WTC11 (cell line): ENCODE data around the gene HMGCS2. TPM values are rescaled to one million over a fixed set of nuclear protein-coding genes. Genes with fewer than 3 reads are reported as not detected.

Experiments
- ATAC-seq: fragments of 200-7000 bp; cut with Tn5 transposase; 2 replicates; pipeline ENCODE4 v1.10.0; 2021; ENCODE audit warnings: mild to moderate bottlenecking, moderate library complexity
- CTCF ChIA-PET: fragments of 300-600 bp; sonication (Branson Sonifier 250); formaldehyde crosslinking; loops from one replicate; lab custom pipeline; 2021; ENCODE audit warnings: antibody characterized with exemption; lab: Charles Lee
- POLR2A ChIA-PET: fragments of 350-600 bp; sonication (Branson Sonifier 250); formaldehyde crosslinking; loops from one replicate; lab custom pipeline; 2021; ENCODE audit warnings: antibody characterized with exemption; lab: Charles Lee
- DNase-seq: peaks from one replicate; pipeline ENCODE4 v3.0.0; 2021; ENCODE audit warnings: low spot score
- H3K27ac Mint-ChIP-seq: 2 replicates; pipeline ENCODE4 v1.8.0; 2021; ENCODE audit warnings: mixed read lengths
- H3K27me3 Mint-ChIP-seq: 2 replicates; pipeline ENCODE4 v1.8.0; 2021; ENCODE audit warnings: low read depth, mild to moderate bottlenecking, moderate library complexity, mixed read lengths
- H3K36me3 Mint-ChIP-seq: 2 replicates; pipeline ENCODE4 v1.8.0; 2021; ENCODE audit warnings: mixed read lengths
- H3K4me1 Mint-ChIP-seq: 2 replicates; pipeline ENCODE4 v1.8.0; 2022; ENCODE audit warnings: mixed read lengths
- H3K4me3 Mint-ChIP-seq: 2 replicates; pipeline ENCODE4 v1.8.0; 2021; ENCODE audit warnings: mild to moderate bottlenecking, moderate library complexity, mixed read lengths
- H3K9me3 Mint-ChIP-seq: 2 replicates; pipeline ENCODE4 v1.8.0; 2021; ENCODE audit warnings: mixed read lengths
- ATF1 ChIP-seq: sonication (generic); formaldehyde crosslinking; IDR thresholded peaks from 2 replicates; pipeline ENCODE4 v1.8.1; 2023; ENCODE audit warnings: mild to moderate bottlenecking, moderate library complexity, missing genetic modification reagents
- ATF2 ChIP-seq: sonication (generic); formaldehyde crosslinking; IDR thresholded peaks from 2 replicates; pipeline ENCODE4 v1.8.1; 2022; ENCODE audit warnings: low read depth, missing genetic modification reagents, borderline replicate concordance
- CREB1 ChIP-seq: sonication (generic); formaldehyde crosslinking; IDR thresholded peaks from 2 replicates; pipeline ENCODE4 v1.8.0; 2023; ENCODE audit warnings: mild to moderate bottlenecking, missing genetic modification reagents
- CREM ChIP-seq: sonication (generic); formaldehyde crosslinking; IDR thresholded peaks from 2 replicates; pipeline ENCODE4 v1.8.1; 2022; ENCODE audit warnings: mild to moderate bottlenecking, missing genetic modification reagents, moderate library complexity
- CTCF ChIP-seq: fragments of 200-600 bp; IDR thresholded peaks from 2 replicates; pipeline ENCODE4 v1.8.0; 2022; ENCODE audit warnings: antibody characterized with exemption
- ELF4 ChIP-seq: sonication (generic); formaldehyde crosslinking; IDR thresholded peaks from 2 replicates; pipeline ENCODE4 v1.8.1; 2022; ENCODE audit warnings: low read depth, mild to moderate bottlenecking, moderate library complexity, missing genetic modification reagents
- FOXJ3 ChIP-seq: sonication (generic); formaldehyde crosslinking; IDR thresholded peaks from 2 replicates; pipeline ENCODE4 v1.9.0; 2021; ENCODE audit warnings: missing genetic modification reagents, mild to moderate bottlenecking, borderline replicate concordance
- FOXK1 ChIP-seq: sonication (generic); formaldehyde crosslinking; IDR thresholded peaks from 2 replicates; pipeline ENCODE4 v1.8.0; 2022; ENCODE audit warnings: mild to moderate bottlenecking, moderate library complexity, missing genetic modification reagents
- GTF2I ChIP-seq: fragments of 250-450 bp; sonication (Bioruptor Pico); conservative IDR thresholded peaks from 2 replicates; pipeline ENCODE4 v1.4.0; 2021; ENCODE audit warnings: mild to moderate bottlenecking
- IRF1 ChIP-seq: sonication (generic); formaldehyde crosslinking; IDR thresholded peaks from 2 replicates; pipeline ENCODE4 v1.8.0; 2023; ENCODE audit warnings: missing genetic modification reagents
- NFYB ChIP-seq: sonication (generic); formaldehyde crosslinking; conservative IDR thresholded peaks from 2 replicates; pipeline ENCODE4 v1.8.0; 2022; ENCODE audit warnings: low read depth, missing genetic modification reagents
- SMAD3 ChIP-seq: sonication (generic); formaldehyde crosslinking; IDR thresholded peaks from 2 replicates; pipeline ENCODE4 v1.8.0; 2022; ENCODE audit warnings: missing genetic modification reagents, mild to moderate bottlenecking, borderline replicate concordance
- USF1 ChIP-seq: sonication (generic); formaldehyde crosslinking; IDR thresholded peaks from 2 replicates; pipeline ENCODE4 v1.8.0; 2022; ENCODE audit warnings: mild to moderate bottlenecking, missing genetic modification reagents
- ZNF219 ChIP-seq: sonication (generic); formaldehyde crosslinking; IDR thresholded peaks from 2 replicates; pipeline ENCODE4 v1.8.0; 2023; ENCODE audit warnings: missing genetic modification reagents, mild to moderate bottlenecking, borderline replicate concordance
- ZNF416 ChIP-seq: fragments of 250-450 bp; sonication (Bioruptor Pico); IDR thresholded peaks from 2 replicates; pipeline ENCODE4 v1.9.0; 2021; ENCODE audit warnings: mild to moderate bottlenecking, inconsistent platforms
- ZNF423 ChIP-seq: fragments of 250-450 bp; sonication (Bioruptor Pico); IDR thresholded peaks from 2 replicates; pipeline ENCODE4 v2.1.2; 2022; ENCODE audit warnings: mild to moderate bottlenecking, moderate library complexity
- total RNA-seq: library from RNA; stranded (reverse); gene quantifications from 3 replicates; pipeline ENCODE4 v1.2.3, GENCODE V29; 2021
- TF ChIP-seq, protein P1 (sequence below): fragments of 250-450 bp; sonication (Bioruptor Pico); conservative IDR thresholded peaks from 2 replicates; pipeline ENCODE4 v1.9.0; 2021; ENCODE audit warnings: mild to moderate bottlenecking
- TF ChIP-seq, protein P2 (sequence below): sonication (generic); formaldehyde crosslinking; IDR thresholded peaks from 2 replicates; pipeline ENCODE4 v1.8.1; 2023; ENCODE audit warnings: mild to moderate bottlenecking, missing genetic modification reagents, borderline replicate concordance
- TF ChIP-seq, protein P3 (sequence below): fragments of 250-450 bp; sonication (Bioruptor Pico); IDR thresholded peaks from 2 replicates; pipeline ENCODE4 v2.1.2; 2022; ENCODE audit warnings: mild to moderate bottlenecking, moderate library complexity

Gene HMGCS2
- total RNA-seq, 1 experiment from 2014 or later = 0.24 TPM

- no peaks in the 10 kb centered on the region for H3K9me3 Mint-ChIP-seq
- no peak overlapping the region for H3K27ac Mint-ChIP-seq
- DNase-seq (no peak), ATAC-seq (no peak)
- peaks cover 92% of the 10 kb centered on the region for H3K36me3 Mint-ChIP-seq
- TF ChIP-seq ELF4 (CRISPR knock-in tag) (no peak), FOXJ3 (CRISPR knock-in tag) (no peak), USF1 (CRISPR knock-in tag) (no peak), ZNF219 (CRISPR knock-in tag) (no peak), CREM (CRISPR knock-in tag) (no peak), NFYB (no peak), ZNF416 (CRISPR knock-in tag) (no peak), SMAD3 (CRISPR knock-in tag) (no peak), ZNF423 (CRISPR knock-in tag) (no peak)
- TF ChIP-seq, protein P1, sequence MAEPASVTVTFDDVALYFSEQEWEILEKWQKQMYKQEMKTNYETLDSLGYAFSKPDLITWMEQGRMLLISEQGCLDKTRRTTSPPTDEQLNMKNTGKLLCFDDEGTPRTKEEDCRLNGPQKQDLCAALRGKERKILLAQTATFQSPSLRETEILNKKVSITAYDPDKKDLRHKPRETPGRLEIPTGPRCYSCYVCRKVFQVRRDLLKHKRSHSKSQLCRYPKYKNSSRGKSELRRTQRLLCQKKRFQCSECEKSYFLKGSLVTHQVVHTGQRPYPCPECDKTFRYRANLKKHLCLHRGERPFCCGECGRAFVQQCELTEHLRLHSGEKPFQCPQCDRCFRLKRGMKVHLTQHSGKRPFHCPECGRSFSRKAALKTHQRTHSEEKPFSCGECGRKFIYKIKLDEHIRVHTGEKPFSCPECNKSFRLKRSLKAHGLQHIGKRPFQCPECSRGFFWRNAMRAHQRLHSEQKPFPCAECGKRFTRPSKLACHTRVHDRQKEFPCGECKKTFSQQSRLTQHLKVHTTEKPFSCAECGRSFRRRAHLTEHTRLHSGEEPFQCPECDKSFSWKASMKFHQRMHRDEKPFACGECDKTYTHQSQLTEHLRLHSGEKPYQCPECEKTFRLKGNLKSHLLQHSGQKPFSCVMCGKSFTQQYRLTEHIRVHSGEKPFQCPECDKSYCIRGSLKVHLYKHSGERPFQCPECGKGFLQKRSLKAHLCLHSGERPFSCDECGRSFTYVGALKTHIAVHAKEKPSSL (CRISPR knock-in tag) = no peak
- TF ChIP-seq, protein P2, sequence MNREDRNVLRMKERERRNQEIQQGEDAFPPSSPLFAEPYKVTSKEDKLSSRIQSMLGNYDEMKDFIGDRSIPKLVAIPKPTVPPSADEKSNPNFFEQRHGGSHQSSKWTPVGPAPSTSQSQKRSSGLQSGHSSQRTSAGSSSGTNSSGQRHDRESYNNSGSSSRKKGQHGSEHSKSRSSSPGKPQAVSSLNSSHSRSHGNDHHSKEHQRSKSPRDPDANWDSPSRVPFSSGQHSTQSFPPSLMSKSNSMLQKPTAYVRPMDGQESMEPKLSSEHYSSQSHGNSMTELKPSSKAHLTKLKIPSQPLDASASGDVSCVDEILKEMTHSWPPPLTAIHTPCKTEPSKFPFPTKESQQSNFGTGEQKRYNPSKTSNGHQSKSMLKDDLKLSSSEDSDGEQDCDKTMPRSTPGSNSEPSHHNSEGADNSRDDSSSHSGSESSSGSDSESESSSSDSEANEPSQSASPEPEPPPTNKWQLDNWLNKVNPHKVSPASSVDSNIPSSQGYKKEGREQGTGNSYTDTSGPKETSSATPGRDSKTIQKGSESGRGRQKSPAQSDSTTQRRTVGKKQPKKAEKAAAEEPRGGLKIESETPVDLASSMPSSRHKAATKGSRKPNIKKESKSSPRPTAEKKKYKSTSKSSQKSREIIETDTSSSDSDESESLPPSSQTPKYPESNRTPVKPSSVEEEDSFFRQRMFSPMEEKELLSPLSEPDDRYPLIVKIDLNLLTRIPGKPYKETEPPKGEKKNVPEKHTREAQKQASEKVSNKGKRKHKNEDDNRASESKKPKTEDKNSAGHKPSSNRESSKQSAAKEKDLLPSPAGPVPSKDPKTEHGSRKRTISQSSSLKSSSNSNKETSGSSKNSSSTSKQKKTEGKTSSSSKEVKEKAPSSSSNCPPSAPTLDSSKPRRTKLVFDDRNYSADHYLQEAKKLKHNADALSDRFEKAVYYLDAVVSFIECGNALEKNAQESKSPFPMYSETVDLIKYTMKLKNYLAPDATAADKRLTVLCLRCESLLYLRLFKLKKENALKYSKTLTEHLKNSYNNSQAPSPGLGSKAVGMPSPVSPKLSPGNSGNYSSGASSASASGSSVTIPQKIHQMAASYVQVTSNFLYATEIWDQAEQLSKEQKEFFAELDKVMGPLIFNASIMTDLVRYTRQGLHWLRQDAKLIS (CRISPR knock-in tag) = no peak
- TF ChIP-seq, protein P3, sequence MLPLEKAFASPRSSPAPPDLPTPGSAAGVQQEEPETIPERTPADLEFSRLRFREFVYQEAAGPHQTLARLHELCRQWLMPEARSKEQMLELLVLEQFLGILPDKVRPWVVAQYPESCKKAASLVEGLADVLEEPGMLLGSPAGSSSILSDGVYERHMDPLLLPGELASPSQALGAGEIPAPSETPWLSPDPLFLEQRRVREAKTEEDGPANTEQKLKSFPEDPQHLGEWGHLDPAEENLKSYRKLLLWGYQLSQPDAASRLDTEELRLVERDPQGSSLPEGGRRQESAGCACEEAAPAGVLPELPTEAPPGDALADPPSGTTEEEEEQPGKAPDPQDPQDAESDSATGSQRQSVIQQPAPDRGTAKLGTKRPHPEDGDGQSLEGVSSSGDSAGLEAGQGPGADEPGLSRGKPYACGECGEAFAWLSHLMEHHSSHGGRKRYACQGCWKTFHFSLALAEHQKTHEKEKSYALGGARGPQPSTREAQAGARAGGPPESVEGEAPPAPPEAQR (CRISPR knock-in tag) = no peak
- H3K4me3 Mint-ChIP-seq = no peak overlapping the region
- CTCF ChIA-PET = no interaction called here
- no peaks in the 10 kb centered on the region for H3K27me3 Mint-ChIP-seq
- POLR2A ChIA-PET = interaction anchor here (0.9 kb wide), 1 partner anchor 9 kb away, joined by 4 read pairs; no protein-coding TSS in a partner anchor
- H3K4me1 Mint-ChIP-seq = peaks cover 9% of the 10 kb centered on the region
Measured at GRCh38 chr1:119732465-119733168, 36.1 kb downstream of the HMGCS2 start.

- Mint-ChIP-seq H3K36me3 (peaks cover 93% of the 10 kb centered on the region), H3K27me3 (no peaks in the 10 kb centered on the region), H3K27ac (no peak overlapping the region), H3K4me3 (no peak overlapping the region), H3K9me3 (no peaks in the 10 kb centered on the region), H3K4me1 (peaks cover 15% of the 10 kb centered on the region)
- CTCF ChIA-PET = interaction anchor here (1.1 kb wide), 1 partner anchor 12 kb away, joined by 3 read pairs; no protein-coding TSS in a partner anchor
- ATAC-seq (no peak), DNase-seq (no peak)
- POLR2A ChIA-PET = interaction anchor here (1.2 kb wide), 1 partner anchor 13 kb away, joined by 4 read pairs; no protein-coding TSS in a partner anchor
- TF ChIP-seq GTF2I (CRISPR knock-in tag) = no peak
- TF ChIP-seq CTCF = no peak
- TF ChIP-seq FOXK1 = no peak
- TF ChIP-seq IRF1 (CRISPR knock-in tag) = no peak
- no peak for TF ChIP-seq ATF2 (CRISPR knock-in tag)
- no peak for TF ChIP-seq ZNF423 (CRISPR knock-in tag)
- no peak for TF ChIP-seq CREB1 (CRISPR knock-in tag)
- no peak for TF ChIP-seq ATF1 (CRISPR knock-in tag)
Measured at GRCh38 chr1:119731741-119732430, 36.8 kb downstream of the HMGCS2 start.
